ENCODE measurements around the gene THRAP3. TPM values are rescaled to one million over a fixed set of nuclear protein-coding genes. Genes with fewer than 3 reads are reported as not detected.
A peak's percentile ranks its signal among the peaks of the same experiment; 100 is the strongest.
"Not testable (repeated sequence)": the region's sequence is repeated elsewhere in the genome, so short reads cannot be mapped to it uniquely, and the experiment has no call there.

The THRAP3 gene
- total RNA-seq, 1 donor from 2014 or later, result 60.1 TPM

GRCh38 chr1:36203027-36203553 is 21.2 kb upstream of the THRAP3 start:
- no peak for ATAC-seq
- intact Hi-C loops (cut with DNase I), result loop anchor here (5.0 kb wide), 1 partner anchor 79 kb away; no protein-coding TSS in a partner anchor
- no peak for DNase-seq (ENCODE audit: missing footprints)

GRCh38 chr1:36203554-36204346 is 20.5 kb upstream of the THRAP3 start:
- intact Hi-C loops (cut with DNase I), result loop anchor here (5.0 kb wide), 1 partner anchor 79 kb away; no protein-coding TSS in a partner anchor
- DNase-seq (ENCODE audit: missing footprints) (peak; percentile 85), ATAC-seq (peak; percentile 70)

GRCh38 chr1:36204347-36204909 is 19.8 kb upstream of the THRAP3 start:
- DNase-seq (ENCODE audit: missing footprints) (no peak), ATAC-seq (peak; percentile 15)
- intact Hi-C loops (cut with DNase I), result loop anchor here (5.0 kb wide), 1 partner anchor 78 kb away; no protein-coding TSS in a partner anchor

- no peak for DNase-seq (ENCODE audit: missing footprints)
- ATAC-seq, result no peak
- intact Hi-C loops (cut with DNase I), result no loop called here
These were observed 17.9 kb upstream of the THRAP3 start for GRCh38 chr1:36206323-36206858.

- intact Hi-C loops (cut with DNase I), result no loop called here
- ATAC-seq (peak; percentile 32), DNase-seq (ENCODE audit: missing footprints) (peak; percentile 76)
These were observed 16.9 kb upstream of the THRAP3 start for GRCh38 chr1:36207339-36207738.

GRCh38 chr1:36208978-36209703 is 15.1 kb upstream of the THRAP3 start:
- intact Hi-C loops (cut with DNase I), result no loop called here
- no peak for DNase-seq (ENCODE audit: missing footprints)
- peak; percentile 20 for ATAC-seq

- DNase-seq (ENCODE audit: missing footprints) (no peak), ATAC-seq (no peak)
- intact Hi-C loops (cut with DNase I), result no loop called here
These were observed 12.9 kb upstream of the THRAP3 start for GRCh38 chr1:36211307-36211706.

- ATAC-seq (no peak), DNase-seq (ENCODE audit: missing footprints) (no peak)
- intact Hi-C loops (cut with DNase I), result no loop called here
These were observed 12.4 kb upstream of the THRAP3 start for GRCh38 chr1:36211841-36212240.

GRCh38 chr1:36212782-36213181 is 11.5 kb upstream of the THRAP3 start:
- intact Hi-C loops (cut with DNase I), result no loop called here
- no peak for DNase-seq (ENCODE audit: missing footprints)
- ATAC-seq, result no peak

GRCh38 chr1:36217670-36218069 is 6.6 kb upstream of the THRAP3 start:
- ATAC-seq (peak; percentile 66), DNase-seq (ENCODE audit: missing footprints) (no peak)
- intact Hi-C loops (cut with DNase I), result no loop called here

- not testable (repeated sequence) for ATAC-seq; DNase-seq (ENCODE audit: missing footprints)
- intact Hi-C loops (cut with DNase I), result loop anchor here (10.0 kb wide), 1 partner anchor 163 kb away; the partner anchor contains the start of gene STK40
These were observed 2.3 kb upstream of the THRAP3 start for GRCh38 chr1:36221901-36222300.

GRCh38 chr1:36222481-36223380 is 1.5 kb upstream of the THRAP3 start:
- ATAC-seq, result no peak
- intact Hi-C loops (cut with DNase I), result loop anchor here (10.0 kb wide), 1 partner anchor 162 kb away; the partner anchor contains the start of gene STK40

GRCh38 chr1:36223381-36223995 is 755 bp upstream of the THRAP3 start:
- no peak for DNase-seq (ENCODE audit: missing footprints)
- intact Hi-C loops (cut with DNase I), result loop anchor here (10.0 kb wide), 1 partner anchor 161 kb away; the partner anchor contains the start of gene STK40

More at GRCh38 chr1:36222481-36223380, 1.5 kb upstream of the THRAP3 start:
- DNase-seq (ENCODE audit: missing footprints), result no peak

GRCh38 chr1:36224537-36225282 is 467 bp downstream of the THRAP3 start:
- peak; percentile 90 for DNase-seq (ENCODE audit: missing footprints)
- intact Hi-C loops (cut with DNase I), result loop anchor here (1.0 to 10.0 kb wide), 3 partner anchors 60 to 160 kb away; partner anchors contain the start of genes STK40 and TRAPPC3
- ATAC-seq, result peak; percentile 79

More at GRCh38 chr1:36223381-36223995, 755 bp upstream of the THRAP3 start:
- no peak for ATAC-seq

- intact Hi-C loops (cut with DNase I), result loop anchor here (2.0 to 10.0 kb wide), 2 partner anchors 59 to 159 kb away; partner anchors contain the start of gene STK40
- no peak for ATAC-seq
- no peak for DNase-seq (ENCODE audit: missing footprints)
These were observed 1.1 kb downstream of the THRAP3 start for GRCh38 chr1:36225283-36225899.

GRCh38 chr1:36230279-36230678 is 6.0 kb downstream of the THRAP3 start:
- ATAC-seq; intact Hi-C loops (cut with DNase I); DNase-seq (ENCODE audit: missing footprints): not testable (repeated sequence)

Measured in Right ventricle myocardium inferior (tissue), 1 donor.